Fibroblast of peridontal ligament (primary cell): ENCODE measurements around the gene P3H4.
A peak's percentile ranks its signal among the peaks of the same experiment; 100 is the strongest.
"Not testable (repeated sequence)": the region's sequence is repeated elsewhere in the genome, so short reads cannot be mapped to it uniquely, and the experiment has no call there.

Source experiments
- DNase-seq: peaks from one replicate; pipeline ENCODE4 v3.0.0-alpha.2; 2010; ENCODE audit errors: extremely low read depth

P3H4 gene

GRCh38 chr17:41792845-41793783 is 18.6 kb downstream of the P3H4 start:
- no peak for DNase-seq

- DNase-seq, result no peak
Observed at GRCh38 chr17:41787021-41787418, 24.7 kb downstream of the P3H4 start.

- DNase-seq, result peak; percentile 77
Observed at GRCh38 chr17:41786227-41787020, 25.3 kb downstream of the P3H4 start, which contains the start of gene JUP. Gene JUP (minus strand): TSS chr17:41786711. CDS start chr17:41771854, 14,857 bp downstream.

- DNase-seq, result no peak
Observed at GRCh38 chr17:41785859-41786226, 25.9 kb downstream of the P3H4 start.

GRCh38 chr17:41785091-41785858 is 26.5 kb downstream of the P3H4 start:
- DNase-seq, result no peak

GRCh38 chr17:41784207-41784744 is 27.5 kb downstream of the P3H4 start:
- DNase-seq, result no peak

GRCh38 chr17:41782142-41782541 is 29.6 kb downstream of the P3H4 start:
- no peak for DNase-seq

GRCh38 chr17:41781404-41782110 is 30.2 kb downstream of the P3H4 start:
- no peak for DNase-seq

- no peak for DNase-seq
Observed at GRCh38 chr17:41779954-41780353, 31.8 kb downstream of the P3H4 start.

- peak; percentile 94 for DNase-seq
Observed at GRCh38 chr17:41777574-41778188, 34.1 kb downstream of the P3H4 start.

GRCh38 chr17:41777157-41777573 is 34.6 kb downstream of the P3H4 start:
- DNase-seq, result no peak

- not testable (repeated sequence) for DNase-seq
Observed at GRCh38 chr17:41776262-41776900, 35.4 kb downstream of the P3H4 start.

- no peak for DNase-seq
Observed at GRCh38 chr17:41775394-41776226, 36.1 kb downstream of the P3H4 start.

GRCh38 chr17:41773731-41774193 is 38.0 kb downstream of the P3H4 start:
- DNase-seq, result no peak

- peak; percentile 61 for DNase-seq
Observed at GRCh38 chr17:41773190-41773588, 38.6 kb downstream of the P3H4 start.

GRCh38 chr17:41772586-41773189 is 39.1 kb downstream of the P3H4 start:
- no peak for DNase-seq

GRCh38 chr17:41772218-41772585 is 39.5 kb downstream of the P3H4 start:
- DNase-seq, result no peak

GRCh38 chr17:41771389-41772206 is 40.2 kb downstream of the P3H4 start:
- no peak for DNase-seq
